ENCODE results near the gene EGFR. TPM values are rescaled to one million over a fixed set of nuclear protein-coding genes. Genes with fewer than 3 reads are reported as not detected.
A peak's percentile ranks its signal among the peaks of the same experiment; 100 is the strongest.

The EGFR gene
- total RNA-seq, 1 experiment from 2014 or later, result not detected

- no peak overlapping the region for H2AFZ ChIP-seq (ENCODE audit: low read length)
- no peak for DNase-seq
- H3K9me3 ChIP-seq (ENCODE audit: low read length), result no peaks in the 10 kb centered on the region
Measured at GRCh38 chr7:55249332-55249731, 230.5 kb downstream of the EGFR start.

GRCh38 chr7:55250313-55250712 is 231.5 kb downstream of the EGFR start:
- Histone ChIP-seq H3K9me3 (ENCODE audit: low read length) (no peaks in the 10 kb centered on the region), H3K79me2 (ENCODE audit: low read length) (no peaks in the 10 kb centered on the region), H4K20me1 (ENCODE audit: insufficient read depth, low read depth, low read length) (no peaks in the 10 kb centered on the region), H3K27me3 (ENCODE audit: low read length) (0 out of 2 replicates have a peak, but pooled peaks cover 2% of the 10 kb centered on the region), H3K4me2 (ENCODE audit: low read depth, low read length, poor library complexity, severe bottlenecking) (no peak overlapping the region), H3K4me3 (ENCODE audit: low read length) (no peak overlapping the region), H3K4me1 (ENCODE audit: low read length) (peaks cover 4% of the 10 kb centered on the region), H2AFZ (ENCODE audit: low read length) (no peak overlapping the region), H3K27ac (ENCODE audit: low read length) (no peak overlapping the region), H3K9me2 (replicated peaks; ENCODE audit: insufficient read depth, low read length) (no peaks in the 10 kb centered on the region), H3K36me3 (ENCODE audit: insufficient read depth, low read length) (no peaks in the 10 kb centered on the region), H3K9ac (ENCODE audit: low read length) (no peak overlapping the region)
- DNase-seq, result no peak

More at GRCh38 chr7:55249332-55249731, 230.5 kb downstream of the EGFR start:
- Histone ChIP-seq H3K27ac (ENCODE audit: low read length) (no peak overlapping the region), H3K9me2 (replicated peaks; ENCODE audit: insufficient read depth, low read length) (no peaks in the 10 kb centered on the region), H3K79me2 (ENCODE audit: low read length) (no peaks in the 10 kb centered on the region), H3K36me3 (ENCODE audit: insufficient read depth, low read length) (no peaks in the 10 kb centered on the region), H3K27me3 (ENCODE audit: low read length) (0 out of 2 replicates have a peak, but pooled peaks cover 2% of the 10 kb centered on the region), H3K4me3 (ENCODE audit: low read length) (no peak overlapping the region), H3K4me1 (ENCODE audit: low read length) (no peaks in the 10 kb centered on the region), H3K4me2 (ENCODE audit: low read depth, low read length, poor library complexity, severe bottlenecking) (no peak overlapping the region), H4K20me1 (ENCODE audit: insufficient read depth, low read depth, low read length) (no peaks in the 10 kb centered on the region), H3K9ac (ENCODE audit: low read length) (no peak overlapping the region)

GRCh38 chr7:55251313-55251712 is 232.5 kb downstream of the EGFR start:
- no peak overlapping the region for H2AFZ ChIP-seq (ENCODE audit: low read length)
- no peak overlapping the region for H3K27ac ChIP-seq (ENCODE audit: low read length)
- H3K4me1 ChIP-seq (ENCODE audit: low read length), result peaks cover 6% of the 10 kb centered on the region
- no peaks in the 10 kb centered on the region for H3K36me3 ChIP-seq (ENCODE audit: insufficient read depth, low read length)
- H3K27me3 ChIP-seq (ENCODE audit: low read length), result 0 out of 2 replicates have a peak, but pooled peaks cover 2% of the 10 kb centered on the region
- H3K9me2 ChIP-seq (replicated peaks; ENCODE audit: insufficient read depth, low read length), result no peaks in the 10 kb centered on the region
- no peaks in the 10 kb centered on the region for H4K20me1 ChIP-seq (ENCODE audit: insufficient read depth, low read depth, low read length)
- no peak overlapping the region for H3K4me2 ChIP-seq (ENCODE audit: low read depth, low read length, poor library complexity, severe bottlenecking)
- no peaks in the 10 kb centered on the region for H3K9me3 ChIP-seq (ENCODE audit: low read length)
- no peak overlapping the region for H3K9ac ChIP-seq (ENCODE audit: low read length)
- H3K79me2 ChIP-seq (ENCODE audit: low read length), result no peaks in the 10 kb centered on the region
- DNase-seq, result no peak
- H3K4me3 ChIP-seq (ENCODE audit: low read length), result no peak overlapping the region

- no peak overlapping the region for H3K27ac ChIP-seq (ENCODE audit: low read length)
- H3K79me2 ChIP-seq (ENCODE audit: low read length), result no peaks in the 10 kb centered on the region
- H3K4me3 ChIP-seq (ENCODE audit: low read length), result no peak overlapping the region
- H4K20me1 ChIP-seq (ENCODE audit: insufficient read depth, low read depth, low read length), result no peaks in the 10 kb centered on the region
- H3K36me3 ChIP-seq (ENCODE audit: insufficient read depth, low read length), result no peaks in the 10 kb centered on the region
- no peaks in the 10 kb centered on the region for H3K9me2 ChIP-seq (replicated peaks; ENCODE audit: insufficient read depth, low read length)
- no peak overlapping the region for H2AFZ ChIP-seq (ENCODE audit: low read length)
- H3K9me3 ChIP-seq (ENCODE audit: low read length), result no peaks in the 10 kb centered on the region
- H3K4me2 ChIP-seq (ENCODE audit: low read depth, low read length, poor library complexity, severe bottlenecking), result no peak overlapping the region
- H3K9ac ChIP-seq (ENCODE audit: low read length), result no peak overlapping the region
- DNase-seq, result no peak
- 0 out of 2 replicates have a peak, but pooled peaks cover 2% of the 10 kb centered on the region for H3K27me3 ChIP-seq (ENCODE audit: low read length)
- peaks cover 6% of the 10 kb centered on the region for H3K4me1 ChIP-seq (ENCODE audit: low read length)
Measured at GRCh38 chr7:55251911-55252310, 233.1 kb downstream of the EGFR start.

- no peaks in the 10 kb centered on the region for H3K79me2 ChIP-seq (ENCODE audit: low read length)
- DNase-seq, result no peak
Measured at GRCh38 chr7:55252386-55252785, 233.6 kb downstream of the EGFR start.

GRCh38 chr7:55253188-55253587 is 234.4 kb downstream of the EGFR start:
- Histone ChIP-seq H4K20me1 (ENCODE audit: insufficient read depth, low read depth, low read length) (no peaks in the 10 kb centered on the region), H3K9me2 (replicated peaks; ENCODE audit: insufficient read depth, low read length) (no peaks in the 10 kb centered on the region), H3K36me3 (ENCODE audit: insufficient read depth, low read length) (no peaks in the 10 kb centered on the region), H3K4me2 (ENCODE audit: low read depth, low read length, poor library complexity, severe bottlenecking) (no peak overlapping the region), H3K79me2 (ENCODE audit: low read length) (no peaks in the 10 kb centered on the region), H3K27ac (ENCODE audit: low read length) (no peak overlapping the region), H3K9ac (ENCODE audit: low read length) (no peak overlapping the region), H2AFZ (ENCODE audit: low read length) (no peak overlapping the region), H3K27me3 (ENCODE audit: low read length) (no peaks in the 10 kb centered on the region), H3K9me3 (ENCODE audit: low read length) (no peaks in the 10 kb centered on the region), H3K4me3 (ENCODE audit: low read length) (no peak overlapping the region), H3K4me1 (ENCODE audit: low read length) (peaks cover 6% of the 10 kb centered on the region)
- no peak for DNase-seq

More at GRCh38 chr7:55252386-55252785, 233.6 kb downstream of the EGFR start:
- H3K9me2 ChIP-seq (replicated peaks; ENCODE audit: insufficient read depth, low read length), result no peaks in the 10 kb centered on the region
- no peaks in the 10 kb centered on the region for H3K36me3 ChIP-seq (ENCODE audit: insufficient read depth, low read length)
- no peak overlapping the region for H3K4me2 ChIP-seq (ENCODE audit: low read depth, low read length, poor library complexity, severe bottlenecking)
- H2AFZ ChIP-seq (ENCODE audit: low read length), result no peak overlapping the region
- 0 out of 2 replicates have a peak, but pooled peaks cover 2% of the 10 kb centered on the region for H3K27me3 ChIP-seq (ENCODE audit: low read length)
- H3K4me3 ChIP-seq (ENCODE audit: low read length), result no peak overlapping the region
- no peaks in the 10 kb centered on the region for H4K20me1 ChIP-seq (ENCODE audit: insufficient read depth, low read depth, low read length)
- no peak overlapping the region for H3K9ac ChIP-seq (ENCODE audit: low read length)
- H3K27ac ChIP-seq (ENCODE audit: low read length), result no peak overlapping the region
- H3K4me1 ChIP-seq (ENCODE audit: low read length), result peaks cover 6% of the 10 kb centered on the region
- H3K9me3 ChIP-seq (ENCODE audit: low read length), result no peaks in the 10 kb centered on the region

- H3K4me3 ChIP-seq (ENCODE audit: low read length), result no peak overlapping the region
- H3K9me2 ChIP-seq (replicated peaks; ENCODE audit: insufficient read depth, low read length), result no peaks in the 10 kb centered on the region
- no peak for DNase-seq
- H3K4me2 ChIP-seq (ENCODE audit: low read depth, low read length, poor library complexity, severe bottlenecking), result no peak overlapping the region
- H4K20me1 ChIP-seq (ENCODE audit: insufficient read depth, low read depth, low read length), result no peaks in the 10 kb centered on the region
- no peak overlapping the region for H3K9ac ChIP-seq (ENCODE audit: low read length)
- H3K27ac ChIP-seq (ENCODE audit: low read length), result no peak overlapping the region
- H2AFZ ChIP-seq (ENCODE audit: low read length), result no peak overlapping the region
- H3K4me1 ChIP-seq (ENCODE audit: low read length), result peaks cover 6% of the 10 kb centered on the region
- no peaks in the 10 kb centered on the region for H3K9me3 ChIP-seq (ENCODE audit: low read length)
- H3K79me2 ChIP-seq (ENCODE audit: low read length), result no peaks in the 10 kb centered on the region
- no peaks in the 10 kb centered on the region for H3K36me3 ChIP-seq (ENCODE audit: insufficient read depth, low read length)
- H3K27me3 ChIP-seq (ENCODE audit: low read length), result no peaks in the 10 kb centered on the region
Measured at GRCh38 chr7:55254242-55254595, 235.4 kb downstream of the EGFR start.

- H3K9me3 ChIP-seq (ENCODE audit: low read length), result no peaks in the 10 kb centered on the region
- 0 out of 2 replicates have a peak overlapping the region, but pooled peaks have one; percentile 52 for H2AFZ ChIP-seq (ENCODE audit: low read length)
- H3K9me2 ChIP-seq (replicated peaks; ENCODE audit: insufficient read depth, low read length), result no peaks in the 10 kb centered on the region
- peak; percentile 77 for DNase-seq
- no peaks in the 10 kb centered on the region for H4K20me1 ChIP-seq (ENCODE audit: insufficient read depth, low read depth, low read length)
- peak overlapping the region; percentile 27; the same call in 1 of the 2 replicates for H3K9ac ChIP-seq (ENCODE audit: low read length)
- H3K27ac ChIP-seq (ENCODE audit: low read length), result no peak overlapping the region
- no peaks in the 10 kb centered on the region for H3K79me2 ChIP-seq (ENCODE audit: low read length)
- H3K27me3 ChIP-seq (ENCODE audit: low read length), result no peaks in the 10 kb centered on the region
- H3K4me1 ChIP-seq (ENCODE audit: low read length), result peaks cover 6% of the 10 kb centered on the region
- H3K4me2 ChIP-seq (ENCODE audit: low read depth, low read length, poor library complexity, severe bottlenecking), result peak overlapping the region; percentile 56
- peak overlapping the region; percentile 28; the same call in 1 of the 2 replicates for H3K4me3 ChIP-seq (ENCODE audit: low read length)
- H3K36me3 ChIP-seq (ENCODE audit: insufficient read depth, low read length), result no peaks in the 10 kb centered on the region
Measured at GRCh38 chr7:55254596-55255495, 236.0 kb downstream of the EGFR start.
